Stimulated activated naive CD4-positive, alpha-beta T cell (primary cell): Measurements from ENCODE around the gene LDHAL6B.
"Not testable (repeated sequence)": the region's sequence is repeated elsewhere in the genome, so short reads cannot be mapped to it uniquely, and the experiment has no call there.

Experiments
- DNase-seq, 6 experiments: peaks; one replicate each; lab custom pipeline; 2025; lab: John Stamatoyannopoulos, UW

The LDHAL6B gene

DNA sequence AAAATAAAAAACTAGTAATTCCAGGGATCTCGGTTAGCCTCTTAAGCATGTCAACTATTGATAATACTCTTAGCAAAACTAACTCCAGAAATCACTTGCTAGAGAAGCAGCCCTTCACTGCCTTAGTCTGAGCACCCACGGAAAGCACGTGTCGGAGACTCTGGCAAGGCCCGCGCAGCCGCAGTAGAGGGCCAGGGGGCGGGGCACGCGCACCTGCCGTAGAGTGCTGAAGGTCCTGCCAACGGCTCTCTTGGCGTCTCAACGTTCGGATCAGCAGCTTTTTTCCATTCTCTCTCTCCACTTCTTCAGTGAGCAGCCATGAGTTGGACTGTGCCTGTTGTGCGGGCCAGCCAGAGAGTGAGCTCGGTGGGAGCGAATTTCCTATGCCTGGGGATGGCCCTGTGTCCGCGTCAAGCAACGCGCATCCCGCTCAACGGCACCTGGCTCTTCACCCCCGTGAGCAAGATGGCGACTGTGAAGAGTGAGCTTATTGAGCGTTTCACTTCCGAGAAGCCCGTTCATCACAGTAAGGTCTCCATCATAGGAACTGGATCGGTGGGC lies at the start of gene LDHAL6B:
Gene LDHAL6B, plus strand, starts transcription at position 221 of the 561 bp plus-strand sequence. Its CDS starts 98 bp downstream, at position 319.
- DNase-seq = no peak

DNA sequence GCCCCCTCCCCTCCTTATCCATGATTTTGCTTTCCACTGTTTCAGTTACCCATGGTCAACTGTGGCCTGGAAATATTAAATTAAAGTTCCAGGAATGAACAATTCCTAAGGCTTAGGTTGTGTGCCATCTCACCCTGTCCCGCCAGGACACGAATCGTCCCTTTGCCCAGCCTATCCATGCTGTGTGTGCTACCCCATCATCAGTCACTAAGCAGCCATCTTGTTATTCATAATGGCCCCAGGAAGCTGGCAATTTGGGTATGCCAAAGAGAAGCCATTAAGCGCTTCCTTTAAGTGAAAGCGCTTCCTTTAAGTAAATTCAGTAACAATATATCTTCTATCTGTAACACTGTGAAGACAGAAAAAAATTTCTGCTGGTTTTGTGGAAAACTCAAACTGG lies 49.2 kb upstream of the LDHAL6B start:
- DNase-seq = no peak

- DNase-seq = no peak
These were observed 48.6 kb upstream of the LDHAL6B start for GRCh38 chr15:59157840-59158700.

DNA sequence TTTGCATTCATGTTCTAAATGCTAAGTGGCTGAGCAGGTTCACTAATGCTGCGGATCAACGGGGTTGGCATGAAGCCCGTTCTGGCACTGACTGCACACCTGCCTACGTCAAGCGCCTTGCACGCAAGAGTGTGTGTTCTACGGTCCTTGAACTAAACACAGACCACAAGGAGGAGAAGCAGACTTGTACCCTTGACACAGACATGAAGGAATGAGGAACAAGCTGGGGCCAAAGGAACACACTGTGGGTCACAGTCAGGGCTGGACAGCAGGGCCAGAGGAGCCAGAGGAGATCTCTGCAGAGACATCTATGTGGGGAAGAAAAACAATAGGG lies 48.0 kb upstream of the LDHAL6B start:
- no peak for DNase-seq

DNA sequence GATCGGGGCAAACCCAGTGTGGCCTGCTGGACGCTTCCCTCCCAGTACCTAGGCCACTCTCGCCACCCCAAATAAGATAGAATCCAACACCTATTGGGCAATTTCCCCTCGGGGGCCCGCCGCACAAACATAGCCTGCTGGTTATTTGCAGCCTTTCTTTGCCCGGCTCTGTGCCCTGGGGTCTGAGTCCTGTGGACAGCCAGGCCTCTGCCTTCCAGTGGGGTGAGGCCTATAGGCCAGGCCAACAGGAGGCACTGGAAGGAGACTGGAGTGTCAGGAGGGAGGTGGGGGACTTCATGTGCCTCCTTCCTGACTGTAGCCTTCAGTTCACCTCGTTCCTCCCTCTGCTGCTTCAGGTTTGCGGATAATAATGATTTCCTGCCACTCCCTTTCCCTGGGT lies 47.4 kb upstream of the LDHAL6B start:
- DNase-seq = no peak

GRCh38 chr15:59160880-59161593 lies 45.6 kb upstream of the LDHAL6B start:
- peak in 2 of 6 experiments; percentile 1 to 3 for DNase-seq

DNA sequence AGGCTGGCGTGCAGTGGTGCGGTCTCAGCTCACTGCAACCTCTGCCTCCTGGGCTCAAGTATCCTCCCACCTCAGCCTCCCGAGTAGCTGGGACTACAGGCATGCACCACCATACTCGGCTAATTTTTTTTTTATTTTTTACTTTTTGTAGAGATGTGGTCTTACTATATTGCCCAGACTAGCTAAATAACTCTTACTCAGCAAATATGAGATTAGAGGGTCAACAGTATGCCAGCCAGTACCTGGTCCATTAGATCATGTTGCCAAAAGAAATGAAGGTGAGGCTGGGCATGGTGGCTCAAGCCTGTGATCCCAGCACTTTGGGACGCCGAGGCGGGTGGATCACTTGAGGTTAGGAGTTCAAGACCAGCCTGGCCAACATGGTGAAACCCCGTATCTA lies 44.6 kb upstream of the LDHAL6B start:
- DNase-seq = not testable (repeated sequence)

GRCh38 chr15:59165726-59166125 lies 40.9 kb upstream of the LDHAL6B start:
- no peak for DNase-seq

- DNase-seq = no peak
These were observed 40.5 kb upstream of the LDHAL6B start for GRCh38 chr15:59166166-59166565.

DNA sequence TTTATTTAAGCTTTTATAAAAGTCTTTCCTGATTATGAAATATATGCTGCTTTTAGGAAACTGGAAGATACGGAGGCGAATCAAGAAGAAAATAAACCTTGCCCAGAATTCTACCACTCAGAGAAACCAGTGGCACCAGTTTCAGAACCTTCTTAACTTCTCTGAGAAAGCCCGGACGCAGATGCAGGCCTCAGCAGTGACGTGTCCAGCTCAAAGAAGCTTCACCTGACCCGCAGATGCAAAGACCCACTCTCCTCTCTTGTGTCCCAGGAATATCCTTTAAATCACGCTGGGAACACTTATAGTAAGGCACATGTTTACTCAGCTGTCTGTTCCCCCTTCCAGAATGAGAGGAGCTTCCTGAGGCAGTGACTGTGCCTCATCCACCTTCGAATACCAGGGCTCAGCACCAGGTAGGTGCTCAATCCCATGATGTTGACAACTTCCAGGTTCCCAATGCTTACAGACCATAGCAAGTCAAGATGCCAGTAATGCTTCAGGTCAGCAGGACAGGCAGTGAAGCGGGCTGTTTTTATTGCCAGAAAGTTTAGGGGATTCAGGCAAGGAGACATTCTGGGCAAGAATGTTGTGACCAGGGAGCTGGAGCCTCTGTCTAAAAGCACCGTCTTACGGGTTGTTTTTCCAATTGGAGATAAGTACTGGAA lies 39.9 kb upstream of the LDHAL6B start:
- no peak for DNase-seq

DNA sequence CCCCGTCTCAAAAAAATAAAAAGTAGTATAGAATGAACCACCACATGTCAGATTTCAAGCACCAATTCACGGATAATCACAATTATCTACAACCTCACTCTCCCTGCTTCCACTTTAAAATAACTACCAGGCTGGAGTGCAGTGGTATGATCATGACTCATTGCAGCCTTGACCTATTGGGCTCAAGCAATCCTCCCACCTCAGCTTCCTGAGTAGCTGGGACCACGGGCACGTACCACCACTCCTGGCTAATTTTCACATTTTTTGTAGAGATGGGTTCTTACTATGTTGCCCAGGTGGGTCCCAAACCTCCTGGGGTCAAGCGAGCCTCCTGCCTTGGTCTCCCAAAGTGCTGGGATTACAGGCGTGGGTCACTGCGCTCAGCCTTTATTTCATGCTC lies 38.1 kb upstream of the LDHAL6B start:
- no peak for DNase-seq

DNA sequence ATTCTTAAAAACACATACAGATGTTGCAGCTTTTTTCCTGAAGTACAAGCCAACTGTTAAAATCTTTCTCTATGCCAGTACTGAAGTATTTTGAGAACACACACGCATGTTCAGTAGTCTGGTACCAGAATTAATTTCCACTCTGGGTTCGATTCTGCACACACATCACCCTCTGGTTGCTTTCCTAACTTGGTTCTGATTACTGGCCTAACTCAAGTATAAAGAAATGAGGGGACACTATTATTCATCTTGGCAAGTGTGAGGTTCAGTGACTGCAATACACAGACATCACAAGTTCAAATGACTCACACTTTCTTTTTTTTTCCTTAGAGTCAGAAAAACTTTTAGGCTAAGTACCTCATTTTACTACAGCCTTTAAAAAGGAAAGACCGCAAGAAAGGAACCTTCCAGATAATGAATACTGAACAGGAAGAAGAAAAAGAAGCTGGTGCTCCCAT lies 37.4 kb upstream of the LDHAL6B start:
- no peak for DNase-seq

- DNase-seq = no peak
These were observed 36.2 kb upstream of the LDHAL6B start for GRCh38 chr15:59170295-59171066.

DNA sequence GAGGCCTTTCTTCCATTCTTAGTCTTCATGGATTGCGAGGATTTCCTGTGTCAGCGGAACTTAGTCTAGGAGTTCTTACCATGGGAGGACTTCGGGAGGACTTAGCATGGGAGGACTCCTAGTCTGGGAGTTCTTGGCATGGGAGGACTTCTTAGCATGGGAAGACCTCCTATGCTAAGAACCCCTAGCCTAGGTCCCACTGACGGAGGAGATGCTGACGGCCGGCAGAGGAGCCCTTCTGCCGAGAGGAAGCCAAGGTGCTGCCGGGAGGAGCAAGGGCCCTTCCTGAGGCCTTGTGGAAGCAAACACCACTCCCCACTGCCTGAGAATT lies 35.6 kb upstream of the LDHAL6B start:
- no peak for DNase-seq

DNA sequence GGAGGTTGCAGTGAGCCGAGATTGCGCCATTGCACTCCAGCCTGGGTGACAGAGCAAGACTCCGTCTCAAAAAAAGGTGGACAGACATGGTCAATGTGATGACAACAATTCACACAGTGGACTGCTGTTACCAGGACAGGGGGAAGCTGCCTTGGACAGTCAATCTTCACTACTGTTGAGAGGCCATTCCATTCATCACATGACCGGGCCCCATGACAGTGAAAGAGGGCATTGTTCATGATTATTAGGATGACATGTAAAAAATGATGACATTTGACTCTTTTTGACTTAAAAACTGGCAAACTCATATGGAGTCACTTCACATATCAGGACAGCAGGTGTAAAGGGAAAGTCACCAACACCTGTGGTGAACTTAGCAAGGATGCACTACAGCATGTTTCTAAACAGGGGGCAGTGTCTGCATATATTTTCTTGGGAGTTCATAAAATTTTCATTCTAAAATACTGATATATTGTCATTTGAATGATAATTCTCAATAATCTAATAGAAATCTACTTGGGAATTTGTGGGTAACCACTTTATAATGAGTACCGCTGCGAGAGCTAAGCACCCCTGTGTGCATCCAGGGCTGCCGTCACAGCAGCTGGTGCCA lies 34.2 kb upstream of the LDHAL6B start:
- DNase-seq = no peak

GRCh38 chr15:59173194-59173593 lies 33.4 kb upstream of the LDHAL6B start:
- no peak for DNase-seq

DNA sequence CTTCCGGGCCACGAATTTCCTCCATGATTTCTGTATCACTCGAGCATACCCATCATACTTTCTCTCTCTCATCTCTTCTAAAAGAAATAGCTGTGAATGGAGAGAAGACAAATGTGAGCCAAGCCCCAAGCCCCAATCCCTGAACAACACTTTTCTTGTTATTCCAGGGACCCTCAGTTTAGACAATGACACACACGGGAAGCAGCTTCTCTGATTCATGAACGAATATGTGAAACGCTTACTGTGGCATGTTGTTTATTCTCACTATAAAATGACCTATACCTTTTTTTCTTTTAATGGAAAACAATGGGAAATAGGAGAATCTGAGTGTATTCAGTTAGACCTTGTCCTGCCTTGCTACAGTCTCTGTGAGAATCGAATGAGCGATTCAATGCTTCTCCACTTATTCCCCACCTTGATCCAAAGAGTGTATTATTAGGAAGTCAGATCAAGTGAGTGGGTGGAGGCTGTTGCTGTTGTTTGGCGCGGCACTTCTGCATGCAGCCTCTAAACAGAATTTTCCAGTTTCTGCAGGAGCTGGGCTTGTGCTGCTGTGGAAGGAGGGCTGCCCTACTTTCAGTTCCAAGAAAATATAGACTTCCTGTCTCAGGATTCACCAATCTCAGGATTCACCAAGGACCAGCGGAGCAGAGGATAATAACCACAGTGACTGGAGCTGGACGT lies 32.4 kb upstream of the LDHAL6B start:
- DNase-seq = no peak

DNA sequence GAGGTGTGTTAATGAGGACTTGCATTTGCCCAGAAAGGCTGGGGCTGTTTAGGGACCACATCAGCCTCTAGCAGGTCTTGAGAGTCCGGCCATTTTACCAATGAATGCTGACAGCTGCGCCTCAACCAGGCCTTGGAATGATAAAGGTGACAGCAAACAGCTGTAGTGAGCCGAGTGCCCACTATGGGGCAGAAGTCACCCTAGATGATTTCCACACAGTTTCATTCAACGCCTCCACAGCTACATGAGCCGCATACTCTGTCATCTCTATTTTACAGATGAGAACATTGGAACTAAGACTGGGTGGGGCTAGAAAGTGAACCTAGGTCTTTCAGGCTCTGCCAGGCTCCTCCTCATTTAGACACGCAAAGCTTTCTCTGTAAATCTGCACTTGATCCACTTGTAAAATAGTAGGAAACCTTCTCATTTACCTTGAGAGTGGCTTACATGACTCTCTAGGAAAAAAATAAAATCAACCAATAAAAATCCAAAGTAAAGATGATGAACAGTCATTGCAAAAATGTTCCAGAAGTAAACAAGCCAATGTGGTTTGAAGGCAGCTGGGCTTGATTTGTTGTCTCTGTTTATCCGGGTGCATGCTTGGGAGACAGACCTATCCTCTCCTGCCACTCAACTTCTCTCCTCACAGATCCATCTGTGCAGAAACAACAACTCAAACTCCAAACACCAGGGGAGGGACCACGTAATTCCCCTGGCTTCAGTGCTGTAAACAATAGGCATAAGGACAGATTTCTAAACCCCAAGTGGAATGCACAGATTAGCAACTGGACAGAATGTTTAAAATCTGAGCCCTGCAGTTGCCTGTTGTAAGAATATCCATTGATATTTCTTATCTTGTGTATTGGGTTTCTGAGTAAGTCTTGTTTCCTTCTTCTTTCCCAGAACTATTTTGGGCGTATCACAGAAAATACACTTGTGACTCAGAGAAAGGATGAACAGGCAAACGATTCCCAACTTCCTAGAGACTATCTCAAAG lies 31.5 kb upstream of the LDHAL6B start:
- peak in 1 of 6 experiments; percentile 4 for DNase-seq

GRCh38 chr15:59176653-59177316 lies 29.9 kb upstream of the LDHAL6B start:
- DNase-seq = no peak
